Epithelial cell of proximal tubule (primary cell): ENCODE results near the gene FKBP1A. TPM values are rescaled to one million over a fixed set of nuclear protein-coding genes. Genes with fewer than 3 reads are reported as not detected.

Source experiments
- DNase-seq: peaks from one replicate; pipeline ENCODE4 v3.0.0-alpha.2; 2011; ENCODE audit warnings: low read depth
- H3K4me3 ChIP-seq: 2 replicates; pipeline ENCODE4 v1.5.1; 2011; ENCODE audit warnings: low read depth, mild to moderate bottlenecking, low read length
- CTCF ChIP-seq: conservative IDR thresholded peaks from 2 replicates; pipeline ENCODE4 v1.5.1; 2012; ENCODE audit warnings: low read depth, mild to moderate bottlenecking, low read length
- total RNA-seq: library from RNA; depleted of rRNA; stranded (reverse); fragments of >200 nt; gene quantifications from 2 replicates; pipeline ENCODE4 v1.2.3, GENCODE V29; 2015

The FKBP1A gene
- total RNA-seq, 1 donor from 2014 or later, result 188 TPM

- no peak for TF ChIP-seq CTCF
- DNase-seq, result no peak
Measured at GRCh38 chr20:1426231-1426849, 33.5 kb upstream of the FKBP1A start.

GRCh38 chr20:1424336-1424735, 31.5 kb upstream of the FKBP1A start:
- no peak for DNase-seq
- no peak for TF ChIP-seq CTCF
- H3K4me3 ChIP-seq, result no peak overlapping the region

More at GRCh38 chr20:1426231-1426849, 33.5 kb upstream of the FKBP1A start:
- H3K4me3 ChIP-seq, result no peak overlapping the region

- DNase-seq, result no peak
- no peak overlapping the region for H3K4me3 ChIP-seq
- TF ChIP-seq CTCF, result peak; percentile 31
Measured at GRCh38 chr20:1423625-1424106, 30.8 kb upstream of the FKBP1A start.

- no peak for DNase-seq
- TF ChIP-seq CTCF, result no peak
- no peak overlapping the region for H3K4me3 ChIP-seq
Measured at GRCh38 chr20:1423206-1423605, 30.4 kb upstream of the FKBP1A start.

GRCh38 chr20:1422753-1423152, 29.9 kb upstream of the FKBP1A start:
- DNase-seq, result no peak
- no peak for TF ChIP-seq CTCF
- H3K4me3 ChIP-seq, result no peak overlapping the region

- no peak overlapping the region for H3K4me3 ChIP-seq
- TF ChIP-seq CTCF, result no peak
- no peak for DNase-seq
Measured at GRCh38 chr20:1420066-1420465, 27.2 kb upstream of the FKBP1A start.

GRCh38 chr20:1418350-1418749, 25.5 kb upstream of the FKBP1A start:
- DNase-seq, result no peak
- no peak for TF ChIP-seq CTCF
- no peak overlapping the region for H3K4me3 ChIP-seq
